GM19193 (cell line): ENCODE results near the gene MAJIN.

ENCODE experiments used
- POLR2A ChIP-seq: IDR thresholded peaks from 4 replicates; pipeline ENCODE4 v1.6.1; 2011; ENCODE audit not compliant: insufficient read depth, insufficient read length; ENCODE audit errors: extremely low read depth

The MAJIN gene, protein sequence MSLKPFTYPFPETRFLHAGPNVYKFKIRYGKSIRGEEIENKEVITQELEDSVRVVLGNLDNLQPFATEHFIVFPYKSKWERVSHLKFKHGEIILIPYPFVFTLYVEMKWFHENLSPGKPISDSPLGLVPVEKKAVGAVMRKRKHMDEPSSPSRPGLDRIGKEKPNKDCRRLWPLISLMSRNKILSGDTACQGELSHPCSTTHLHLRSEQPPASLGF

DNA sequence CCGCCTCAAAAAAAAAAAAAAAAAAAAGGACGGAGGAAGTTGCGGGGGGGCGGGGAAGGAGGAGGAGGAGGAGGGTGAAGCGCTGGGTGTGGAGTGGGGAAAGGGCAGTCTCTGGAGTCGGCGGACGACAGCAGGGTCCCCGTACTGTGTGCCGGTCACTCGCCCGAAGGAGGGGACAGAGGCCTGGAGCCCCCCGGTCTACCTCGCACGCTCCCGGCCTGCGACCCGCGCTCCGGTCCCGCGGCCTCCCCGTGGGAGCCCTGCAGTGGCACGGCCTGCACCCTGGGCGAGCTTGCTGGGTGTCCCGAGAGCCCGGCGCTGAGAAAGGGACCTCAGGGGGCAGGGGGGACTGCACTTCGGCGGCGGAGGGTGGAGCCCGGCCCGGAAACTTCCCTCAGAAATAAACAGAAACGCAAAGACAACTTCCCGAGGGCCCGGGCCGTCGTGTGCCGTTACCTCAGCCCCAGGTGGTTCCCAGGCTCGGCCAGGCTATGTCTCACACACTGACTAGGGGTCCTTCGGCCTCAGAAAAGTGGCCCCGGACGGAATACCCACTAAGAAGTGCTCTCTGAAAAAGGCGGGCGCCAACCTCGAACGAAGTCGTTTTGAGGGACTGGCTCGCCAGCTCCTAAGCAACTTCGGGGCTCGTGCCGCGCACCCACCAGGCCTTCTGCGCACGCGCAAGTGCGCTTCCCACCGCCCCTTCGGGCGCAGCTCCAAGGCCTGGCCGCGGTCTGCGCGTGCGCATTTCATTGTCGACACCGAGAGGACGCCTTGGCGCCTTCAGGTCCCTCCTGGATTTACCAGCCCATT lies at the start of gene MAJIN:
MAJIN (minus strand) TSS at position 688 of the 813 bp plus-strand sequence. CDS start 12,703 bp downstream, outside the sequence.
- no peak for TF ChIP-seq POLR2A

DNA sequence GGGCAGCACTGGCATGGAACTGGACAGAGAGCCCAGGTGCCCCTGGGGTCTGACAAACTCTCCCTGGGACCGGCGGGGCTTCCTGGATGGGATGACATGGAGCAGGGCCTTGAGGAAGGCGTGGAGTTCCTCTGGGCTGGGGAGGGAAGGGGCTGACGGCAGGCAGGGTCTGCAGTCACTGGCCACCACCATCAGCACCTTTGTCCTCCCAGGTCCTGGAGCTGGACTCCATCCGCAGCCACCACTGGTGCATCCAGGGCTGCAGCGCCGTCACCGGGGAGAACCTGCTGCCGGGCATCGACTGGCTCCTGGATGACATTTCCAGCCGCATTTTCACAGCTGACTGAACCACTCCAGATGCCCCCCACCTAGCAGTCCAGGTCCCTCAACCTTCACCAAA lies 49.6 kb upstream of the MAJIN start:
- TF ChIP-seq POLR2A = no peak

DNA sequence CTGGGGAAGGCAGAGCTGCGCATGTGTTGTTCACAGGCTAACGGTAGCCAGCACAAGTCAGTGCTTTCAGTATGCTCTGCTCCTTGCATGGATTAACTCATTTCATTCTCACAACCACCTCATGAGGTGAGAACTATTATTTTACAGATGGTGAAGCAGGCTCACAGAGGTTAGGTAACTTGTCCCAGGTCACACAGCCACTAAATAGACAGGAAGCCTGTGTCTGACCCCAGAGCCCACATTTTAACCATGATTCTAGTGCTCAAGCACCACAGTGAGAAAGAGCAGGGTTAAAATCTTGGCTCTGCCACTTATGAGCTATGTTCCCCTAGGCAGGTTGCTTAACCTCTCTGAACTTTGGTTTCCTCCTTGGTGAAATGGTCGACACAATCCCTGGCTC lies 49.1 kb upstream of the MAJIN start:
- no peak for TF ChIP-seq POLR2A

DNA sequence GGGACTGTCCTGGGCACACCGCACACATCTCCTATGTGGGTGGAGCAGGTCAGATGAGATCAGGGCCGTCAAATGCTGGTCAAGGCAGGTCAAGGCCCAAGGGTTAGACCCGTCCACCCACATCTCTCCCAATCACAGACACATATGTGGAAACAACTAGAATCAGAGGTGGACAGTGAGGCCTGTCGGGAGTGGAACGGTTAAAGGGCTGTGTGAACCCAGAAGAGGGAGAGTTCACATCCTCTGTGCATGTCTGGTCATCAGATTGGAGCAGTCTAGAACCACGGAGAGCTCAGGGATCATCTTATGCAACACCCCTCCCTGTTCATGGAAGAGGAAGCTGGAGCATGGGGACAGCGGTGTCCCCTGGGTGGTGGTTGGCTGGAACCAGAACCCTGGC lies 47.9 kb upstream of the MAJIN start:
- no peak for TF ChIP-seq POLR2A

DNA sequence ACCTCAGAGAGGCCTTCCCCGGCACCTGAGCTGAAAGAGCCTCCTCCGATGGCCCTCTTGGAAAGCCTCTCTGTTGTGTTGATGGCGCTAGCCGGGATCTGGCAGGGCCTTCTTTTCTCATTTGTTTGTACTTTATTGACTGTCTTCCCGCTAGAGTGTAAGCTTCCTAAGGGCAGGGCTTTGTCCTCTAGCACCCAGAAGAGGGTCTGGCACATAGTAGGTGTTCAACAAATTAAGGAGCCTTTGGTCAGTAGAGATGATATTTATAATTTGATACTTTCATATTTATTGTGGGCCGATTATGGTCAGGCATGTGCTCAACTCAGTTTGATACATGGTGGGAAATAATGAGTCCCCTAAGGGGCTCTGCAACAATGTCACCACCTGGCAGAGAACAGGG lies 46.0 kb upstream of the MAJIN start:
- no peak for TF ChIP-seq POLR2A

DNA sequence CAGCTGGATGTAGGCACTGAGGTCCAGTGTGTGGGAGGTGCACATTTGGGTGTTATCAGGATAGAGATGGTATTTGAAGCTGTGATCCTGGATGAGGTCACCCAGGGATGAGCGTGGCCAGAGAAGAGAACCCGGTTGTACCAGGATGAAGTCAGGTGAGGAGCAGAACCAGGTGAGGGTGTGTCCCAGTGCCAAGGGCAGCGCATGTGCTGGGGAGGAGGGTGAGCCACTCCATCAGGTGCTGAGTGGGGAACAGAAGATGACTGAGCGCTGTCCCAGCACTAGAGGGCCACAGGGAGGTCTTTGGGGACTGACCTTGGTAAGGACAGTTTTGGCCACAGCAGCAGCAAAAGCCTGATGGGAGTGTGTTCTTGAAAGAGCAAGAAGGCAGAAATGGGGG lies 44.8 kb upstream of the MAJIN start:
- no peak for TF ChIP-seq POLR2A

DNA sequence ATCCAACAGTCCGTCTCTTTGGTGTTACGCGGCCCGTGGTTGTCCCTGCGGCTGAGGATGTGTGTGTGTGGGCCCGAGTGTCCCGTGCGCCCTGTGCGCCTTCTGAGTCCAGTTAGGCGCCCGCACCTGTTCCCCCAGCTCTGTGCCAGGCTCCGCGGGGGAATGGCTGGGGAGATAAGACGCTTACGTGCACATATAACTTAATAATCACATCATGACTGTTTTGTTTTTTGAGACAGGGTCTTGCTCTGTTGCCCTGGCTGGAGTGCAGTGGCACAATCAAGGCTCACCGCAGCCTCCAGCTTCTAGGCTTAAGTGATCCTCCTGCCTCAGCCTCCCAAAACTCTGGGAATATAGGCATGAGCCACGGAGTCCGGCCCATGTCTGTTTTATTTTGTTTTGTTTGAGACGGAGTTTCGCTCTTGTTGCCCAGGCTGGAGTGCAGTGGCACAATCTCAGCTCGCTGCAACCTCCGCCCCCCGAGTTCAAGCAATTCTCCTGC lies 42.9 kb upstream of the MAJIN start:
- no peak for TF ChIP-seq POLR2A

DNA sequence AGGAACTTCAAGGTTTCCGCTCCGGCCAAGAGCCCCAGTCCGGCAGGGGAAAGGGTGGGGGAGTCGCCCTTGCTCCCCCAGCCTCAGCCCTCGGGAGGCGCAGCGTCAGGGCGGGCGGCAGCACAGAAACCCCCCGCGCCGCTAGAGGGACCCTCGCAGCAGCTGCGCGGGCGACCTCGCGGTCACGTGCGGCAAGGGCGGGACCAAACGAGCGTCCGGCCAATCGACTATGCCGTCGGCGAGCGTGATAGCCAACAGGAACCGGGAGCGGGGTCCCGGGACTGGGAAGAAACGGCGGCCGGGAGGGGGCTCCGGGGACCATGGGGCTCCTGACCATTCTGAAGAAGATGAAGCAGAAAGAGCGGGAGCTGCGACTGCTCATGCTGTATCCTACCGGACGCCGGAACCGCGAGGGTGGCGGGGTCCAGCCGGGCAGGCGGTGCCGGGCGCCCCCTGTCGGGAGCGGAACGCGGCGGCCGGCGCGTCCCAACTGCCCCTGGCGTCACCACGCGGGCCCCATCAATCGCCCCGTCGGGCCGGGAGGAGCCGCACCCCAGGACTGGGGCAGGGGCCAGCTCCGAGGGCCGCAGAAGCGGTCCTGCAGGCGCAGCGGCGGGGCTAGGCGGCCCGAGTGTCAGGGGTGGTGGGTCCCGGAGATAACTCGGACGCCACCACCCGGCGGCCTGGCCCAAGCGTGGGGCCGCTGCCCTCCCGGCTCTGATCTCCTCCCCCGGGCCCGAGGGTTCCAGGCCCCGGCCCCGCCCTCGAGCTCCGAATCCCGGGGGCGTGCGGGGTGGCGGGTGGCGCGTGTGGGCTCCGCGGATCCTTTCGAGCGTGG lies 42.2 kb upstream of the MAJIN start, which contains the start of gene ARL2:
ARL2 (plus strand) TSS at position 273 of the 838 bp plus-strand sequence; CDS start at position 321, 48 bp downstream.
- peak; percentile 62 for TF ChIP-seq POLR2A

DNA sequence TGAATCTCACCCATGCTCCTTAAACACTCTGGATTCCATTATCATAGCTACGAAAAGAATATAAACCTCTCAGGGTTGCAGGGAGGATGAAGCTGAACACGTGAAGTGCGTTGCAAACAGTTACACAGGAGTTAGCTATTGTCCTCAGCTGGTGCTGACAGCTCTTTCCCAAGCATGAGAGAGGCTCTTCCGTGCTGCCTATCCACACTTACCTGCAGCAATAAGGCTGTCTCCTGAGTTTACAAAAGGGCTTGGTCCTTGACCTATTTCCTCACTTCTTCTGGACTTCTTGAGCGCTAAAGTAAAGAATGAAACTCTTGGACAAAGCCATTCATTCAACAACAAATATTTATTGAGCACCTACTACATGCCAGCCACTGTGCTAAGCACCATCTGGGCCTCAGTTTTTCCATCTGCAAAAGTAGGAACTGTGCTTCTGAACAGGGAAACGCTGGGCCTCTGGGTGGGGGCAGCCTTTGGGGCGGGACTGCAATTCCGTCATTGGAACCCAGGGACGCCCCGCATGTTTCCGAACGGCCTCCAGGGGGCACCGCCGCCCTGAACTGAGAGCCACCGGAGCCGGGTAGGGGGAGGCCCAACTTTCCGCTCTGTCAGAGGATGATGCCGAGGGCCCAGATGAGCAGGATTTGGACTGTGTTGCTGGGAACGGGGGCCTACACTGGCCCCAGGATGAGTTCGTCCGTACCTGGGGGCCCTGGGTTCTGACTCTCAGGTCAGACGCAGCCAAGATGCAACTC lies 41.4 kb upstream of the MAJIN start:
- TF ChIP-seq POLR2A = no peak

DNA sequence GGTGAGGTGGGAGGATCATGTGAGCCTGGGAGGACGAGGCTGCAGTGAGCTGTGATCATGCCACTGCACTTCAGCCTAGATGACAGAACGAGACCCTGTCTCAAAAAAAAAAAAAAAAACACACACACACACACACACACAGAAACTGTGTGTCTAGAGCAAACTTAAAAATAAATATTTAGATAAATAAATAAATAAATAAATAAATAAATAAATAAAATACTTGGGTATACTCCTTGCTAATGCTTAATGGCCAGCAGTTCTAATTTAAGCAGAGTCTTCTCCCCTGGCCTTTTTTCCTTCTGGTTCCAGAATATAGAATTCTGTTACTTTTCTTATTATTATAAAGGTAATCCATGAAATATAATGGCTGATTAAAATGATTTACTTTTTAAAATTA lies 37.0 kb upstream of the MAJIN start:
- no peak for TF ChIP-seq POLR2A

DNA sequence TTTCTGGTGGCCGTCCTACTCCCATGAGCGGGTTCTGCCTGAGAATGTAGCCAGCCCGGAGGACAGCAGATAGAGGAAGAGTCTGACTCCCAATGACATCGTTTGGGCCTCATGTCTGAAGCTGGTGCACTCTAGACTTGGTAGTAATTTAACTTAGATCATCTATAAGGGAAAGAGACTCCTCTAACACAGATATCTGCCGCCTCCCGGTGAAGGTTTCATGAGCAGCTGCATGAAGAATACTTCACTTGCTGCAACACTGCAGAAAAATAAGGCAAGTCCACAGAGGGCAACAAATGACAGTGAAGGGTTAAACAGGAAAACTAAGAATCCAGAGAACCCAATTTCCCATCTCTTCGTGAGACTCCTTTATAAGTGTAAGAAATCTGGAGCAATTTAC lies 36.1 kb upstream of the MAJIN start:
- TF ChIP-seq POLR2A = no peak

DNA sequence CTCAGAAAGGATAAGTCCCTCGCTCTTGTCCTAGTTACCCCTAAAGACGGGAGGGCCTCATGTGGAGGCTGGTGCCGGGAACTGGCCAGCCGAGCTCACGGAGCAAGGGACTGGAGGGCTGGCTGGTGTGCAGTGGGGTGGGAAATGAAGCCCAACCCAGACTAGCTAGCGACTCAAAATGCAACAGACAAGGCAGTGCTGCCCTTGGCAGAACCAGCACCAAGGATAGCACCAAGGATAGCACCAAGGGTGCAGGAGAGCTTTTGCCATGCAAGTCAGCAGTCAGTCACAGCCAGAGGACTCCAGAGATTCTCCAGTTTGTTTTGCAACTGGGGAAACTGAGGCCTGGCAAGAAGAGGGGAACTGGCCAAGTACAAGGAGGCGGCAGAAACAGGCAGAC lies 31.4 kb upstream of the MAJIN start:
- no peak for TF ChIP-seq POLR2A

DNA sequence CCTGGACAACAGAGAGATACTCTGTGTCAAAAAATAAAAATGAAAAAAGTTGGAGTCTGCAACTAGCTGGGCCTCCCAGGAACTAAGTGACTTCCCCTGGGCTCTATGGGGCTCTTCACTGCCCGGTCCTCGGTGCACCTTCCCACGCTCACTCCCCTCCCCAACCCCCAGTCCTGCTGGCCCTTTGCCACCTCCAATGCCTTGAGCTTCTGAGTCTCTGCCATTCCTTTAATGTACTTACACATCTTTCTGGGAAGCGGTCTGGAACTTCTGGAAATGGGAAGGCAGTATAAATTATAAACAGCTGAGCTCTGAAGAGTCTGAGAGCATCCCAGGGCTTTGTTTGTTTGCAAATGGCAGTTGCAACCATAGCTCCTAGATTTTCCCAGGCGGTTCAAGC lies 30.8 kb upstream of the MAJIN start:
- no peak for TF ChIP-seq POLR2A

DNA sequence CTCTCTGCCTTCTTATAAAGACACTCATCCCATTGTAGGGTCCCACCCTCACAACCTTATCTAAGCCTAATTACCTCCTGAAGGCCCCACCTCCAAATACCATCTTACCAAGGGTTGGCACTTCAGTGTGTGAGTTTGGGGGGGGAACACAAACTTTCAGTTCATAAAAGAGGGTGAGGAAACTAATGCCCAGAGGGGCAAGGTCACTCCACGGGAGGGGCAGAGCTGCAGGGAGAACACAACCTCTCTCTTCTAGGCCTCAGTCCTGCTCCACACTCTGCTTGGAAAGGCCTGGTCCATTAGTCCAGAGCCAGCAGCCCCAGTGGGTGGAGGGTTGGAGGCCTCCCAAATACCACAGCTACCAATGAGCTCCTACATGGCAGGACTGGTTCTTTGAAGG lies 27.6 kb upstream of the MAJIN start:
- TF ChIP-seq POLR2A = no peak
